ENCODE results near the gene OR4Q3.
"Not testable (repeated sequence)": the region's sequence is repeated elsewhere in the genome, so short reads cannot be mapped to it uniquely, and the experiment has no call there.

Gene OR4Q3

GRCh38 chr14:19743256-19743655, at the start of gene OR4Q3:
Gene OR4Q3, plus strand, starts transcription at chr14:19743571.
- TF ChIP-seq EZH2phosphoT487 (IDR thresholded peaks at IDR 0.05; ENCODE audit: low read length) (no peak), EZH2 (optimal IDR thresholded peaks at IDR 0.05; ENCODE audit: low read depth, low read length) (no peak)
- TF ChIP-seq, protein P1, sequence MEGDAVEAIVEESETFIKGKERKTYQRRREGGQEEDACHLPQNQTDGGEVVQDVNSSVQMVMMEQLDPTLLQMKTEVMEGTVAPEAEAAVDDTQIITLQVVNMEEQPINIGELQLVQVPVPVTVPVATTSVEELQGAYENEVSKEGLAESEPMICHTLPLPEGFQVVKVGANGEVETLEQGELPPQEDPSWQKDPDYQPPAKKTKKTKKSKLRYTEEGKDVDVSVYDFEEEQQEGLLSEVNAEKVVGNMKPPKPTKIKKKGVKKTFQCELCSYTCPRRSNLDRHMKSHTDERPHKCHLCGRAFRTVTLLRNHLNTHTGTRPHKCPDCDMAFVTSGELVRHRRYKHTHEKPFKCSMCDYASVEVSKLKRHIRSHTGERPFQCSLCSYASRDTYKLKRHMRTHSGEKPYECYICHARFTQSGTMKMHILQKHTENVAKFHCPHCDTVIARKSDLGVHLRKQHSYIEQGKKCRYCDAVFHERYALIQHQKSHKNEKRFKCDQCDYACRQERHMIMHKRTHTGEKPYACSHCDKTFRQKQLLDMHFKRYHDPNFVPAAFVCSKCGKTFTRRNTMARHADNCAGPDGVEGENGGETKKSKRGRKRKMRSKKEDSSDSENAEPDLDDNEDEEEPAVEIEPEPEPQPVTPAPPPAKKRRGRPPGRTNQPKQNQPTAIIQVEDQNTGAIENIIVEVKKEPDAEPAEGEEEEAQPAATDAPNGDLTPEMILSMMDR (IDR thresholded peaks at IDR 0.05; ENCODE audit: low read length): no peak
- no peaks in the 10 kb centered on the region for H3K9me3 ChIP-seq (replicated peaks; ENCODE audit: insufficient read depth, low read length)
- H3K4me2 ChIP-seq (ENCODE audit: low read depth, low read length): no peak within 1 kb of the TSS
- no peaks in the 10 kb centered on the region for H3K27me3 ChIP-seq (replicated peaks; ENCODE audit: insufficient read depth, low read length)
- no peaks in the 10 kb centered on the region for H3K9me2 ChIP-seq (replicated peaks; ENCODE audit: insufficient read depth, low read length)
- no peak within 1 kb of the TSS for H3K27ac ChIP-seq (ENCODE audit: low read length)
- DNase-seq: no peak
- no peaks in the 10 kb centered on the region for H3K36me3 ChIP-seq (replicated peaks; ENCODE audit: insufficient read depth, low read length)
- no peaks in the 10 kb centered on the region for H3K4me1 ChIP-seq (ENCODE audit: low read length)
- no peaks in the 10 kb centered on the region for H3K79me2 ChIP-seq (ENCODE audit: low read length)
- H3K9ac ChIP-seq (ENCODE audit: low read length): no peak within 1 kb of the TSS
- no peak within 1 kb of the TSS for H3K4me3 ChIP-seq (ENCODE audit: low read length)
- no peaks in the 10 kb centered on the region for H4K20me1 ChIP-seq (ENCODE audit: insufficient read depth, low read length)
- H3F3A ChIP-seq (ENCODE audit: insufficient read depth, low read length): no peaks in the 10 kb centered on the region
- no peak within 1 kb of the TSS for H2AFZ ChIP-seq (ENCODE audit: low read length)

DNA sequence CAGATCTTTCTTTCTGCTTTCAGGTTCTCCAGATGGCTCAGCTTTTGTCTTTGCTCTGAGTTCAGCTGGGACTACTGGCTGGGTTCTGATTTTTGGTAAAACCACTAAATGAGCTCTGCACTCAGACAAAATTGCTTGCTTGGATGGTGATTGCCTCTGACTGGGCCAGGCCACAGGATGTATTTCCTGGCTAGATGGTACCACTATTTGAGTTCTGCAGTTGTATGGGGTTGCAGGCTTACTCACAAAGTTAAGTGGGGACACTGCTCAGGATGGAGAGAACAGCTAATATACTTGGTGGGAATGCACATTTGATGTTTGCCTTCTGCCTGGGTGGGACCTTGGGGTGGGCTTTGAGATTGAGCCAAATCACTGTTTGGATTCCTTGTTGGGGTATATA, 14.0 kb upstream of the OR4Q3 start:
- Histone ChIP-seq H3K9me2 (replicated peaks; ENCODE audit: insufficient read depth, low read length) (no peaks in the 10 kb centered on the region), H3K79me2 (ENCODE audit: low read length) (no peaks in the 10 kb centered on the region), H3F3A (ENCODE audit: insufficient read depth, low read length) (no peaks in the 10 kb centered on the region), H2AFZ (ENCODE audit: low read length) (no peak overlapping the region), H4K20me1 (ENCODE audit: insufficient read depth, low read length) (no peaks in the 10 kb centered on the region), H3K27ac (ENCODE audit: low read length) (no peak overlapping the region), H3K4me3 (ENCODE audit: low read length) (no peak overlapping the region), H3K4me1 (ENCODE audit: low read length) (no peaks in the 10 kb centered on the region), H3K9ac (ENCODE audit: low read length) (no peak overlapping the region), H3K4me2 (ENCODE audit: low read depth, low read length) (no peak overlapping the region), H3K36me3 (replicated peaks; ENCODE audit: insufficient read depth, low read length) (no peaks in the 10 kb centered on the region), H3K27me3 (replicated peaks; ENCODE audit: insufficient read depth, low read length) (no peaks in the 10 kb centered on the region), H3K9me3 (replicated peaks; ENCODE audit: insufficient read depth, low read length) (no peaks in the 10 kb centered on the region)
- DNase-seq: no peak
- TF ChIP-seq EZH2phosphoT487 (IDR thresholded peaks at IDR 0.05; ENCODE audit: low read length): no peak
- TF ChIP-seq, protein P1 (IDR thresholded peaks at IDR 0.05; ENCODE audit: low read length): no peak
- no peak for TF ChIP-seq EZH2 (optimal IDR thresholded peaks at IDR 0.05; ENCODE audit: low read depth, low read length)

- no peak for TF ChIP-seq EZH2 (optimal IDR thresholded peaks at IDR 0.05; ENCODE audit: low read depth, low read length)
- TF ChIP-seq EZH2phosphoT487 (IDR thresholded peaks at IDR 0.05; ENCODE audit: low read length): no peak
- TF ChIP-seq, protein P1 (IDR thresholded peaks at IDR 0.05; ENCODE audit: low read length): no peak
- no peaks in the 10 kb centered on the region for H3K79me2 ChIP-seq (ENCODE audit: low read length)
- no peaks in the 10 kb centered on the region for H3K27me3 ChIP-seq (replicated peaks; ENCODE audit: insufficient read depth, low read length)
- no peaks in the 10 kb centered on the region for H3K9me2 ChIP-seq (replicated peaks; ENCODE audit: insufficient read depth, low read length)
- H2AFZ ChIP-seq (ENCODE audit: low read length): no peak overlapping the region
- H4K20me1 ChIP-seq (ENCODE audit: insufficient read depth, low read length): no peaks in the 10 kb centered on the region
- no peak overlapping the region for H3K9ac ChIP-seq (ENCODE audit: low read length)
- no peak overlapping the region for H3K4me3 ChIP-seq (ENCODE audit: low read length)
- no peak overlapping the region for H3K27ac ChIP-seq (ENCODE audit: low read length)
- no peaks in the 10 kb centered on the region for H3K9me3 ChIP-seq (replicated peaks; ENCODE audit: insufficient read depth, low read length)
- H3F3A ChIP-seq (ENCODE audit: insufficient read depth, low read length): no peaks in the 10 kb centered on the region
- H3K36me3 ChIP-seq (replicated peaks; ENCODE audit: insufficient read depth, low read length): no peaks in the 10 kb centered on the region
- no peak for DNase-seq
- no peak overlapping the region for H3K4me2 ChIP-seq (ENCODE audit: low read depth, low read length)
- H3K4me1 ChIP-seq (ENCODE audit: low read length): no peaks in the 10 kb centered on the region
Measured at GRCh38 chr14:19729763-19730162, 13.6 kb upstream of the OR4Q3 start.

DNA sequence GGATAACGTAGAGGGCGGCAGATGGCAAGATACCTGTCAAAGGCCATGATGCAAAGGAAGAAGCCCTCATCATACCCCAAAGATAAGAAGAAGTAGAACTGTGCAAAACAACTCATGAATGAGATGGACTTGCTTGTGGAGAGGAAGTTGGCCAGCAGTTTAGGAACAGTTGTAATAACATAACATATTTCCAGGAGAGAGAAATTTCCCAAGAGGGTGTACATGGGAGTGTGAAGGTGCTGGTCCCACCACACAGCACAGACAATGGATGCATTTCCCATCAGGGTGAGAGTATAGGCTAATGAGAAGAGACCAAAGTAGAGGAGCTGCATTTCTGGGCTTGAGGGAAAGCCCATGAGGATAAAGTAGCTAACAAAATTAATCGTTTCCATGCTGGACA, 9.5 kb upstream of the OR4Q3 start:
- not testable (repeated sequence) for H3K9ac ChIP-seq (ENCODE audit: low read length); H3K9me2 ChIP-seq (replicated peaks; ENCODE audit: insufficient read depth, low read length); H3K9me3 ChIP-seq (replicated peaks; ENCODE audit: insufficient read depth, low read length); DNase-seq; H3K4me1 ChIP-seq (ENCODE audit: low read length); H3K4me2 ChIP-seq (ENCODE audit: low read depth, low read length); H4K20me1 ChIP-seq (ENCODE audit: insufficient read depth, low read length); H3K4me3 ChIP-seq (ENCODE audit: low read length); H2AFZ ChIP-seq (ENCODE audit: low read length); H3K79me2 ChIP-seq (ENCODE audit: low read length); H3K27ac ChIP-seq (ENCODE audit: low read length); H3F3A ChIP-seq (ENCODE audit: insufficient read depth, low read length); H3K27me3 ChIP-seq (replicated peaks; ENCODE audit: insufficient read depth, low read length); H3K36me3 ChIP-seq (replicated peaks; ENCODE audit: insufficient read depth, low read length)

DNA sequence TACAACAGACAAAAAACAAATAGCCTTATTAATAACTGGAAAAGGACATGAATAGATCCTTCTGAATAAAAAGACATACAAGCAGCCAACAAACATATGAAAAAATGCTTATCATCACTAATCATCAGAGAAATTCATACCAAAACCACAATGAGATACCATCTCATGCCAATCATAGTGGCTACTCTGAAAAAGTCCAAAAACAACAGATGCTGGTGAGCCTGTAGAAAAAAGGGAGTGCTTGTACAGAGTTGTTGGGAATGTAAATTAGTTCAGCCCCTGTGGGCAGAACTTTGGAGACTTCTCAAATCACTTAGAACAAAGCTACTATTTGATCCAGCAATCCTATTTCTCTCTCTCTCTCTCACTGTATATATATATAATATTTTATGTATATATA, 8.9 kb downstream of the OR4Q3 start:
- H3K9me3 ChIP-seq (replicated peaks; ENCODE audit: insufficient read depth, low read length); H4K20me1 ChIP-seq (ENCODE audit: insufficient read depth, low read length); H2AFZ ChIP-seq (ENCODE audit: low read length); H3F3A ChIP-seq (ENCODE audit: insufficient read depth, low read length); H3K4me2 ChIP-seq (ENCODE audit: low read depth, low read length); DNase-seq; H3K79me2 ChIP-seq (ENCODE audit: low read length); H3K9ac ChIP-seq (ENCODE audit: low read length); H3K27me3 ChIP-seq (replicated peaks; ENCODE audit: insufficient read depth, low read length); H3K36me3 ChIP-seq (replicated peaks; ENCODE audit: insufficient read depth, low read length); H3K9me2 ChIP-seq (replicated peaks; ENCODE audit: insufficient read depth, low read length); H3K4me1 ChIP-seq (ENCODE audit: low read length); H3K27ac ChIP-seq (ENCODE audit: low read length); H3K4me3 ChIP-seq (ENCODE audit: low read length): not testable (repeated sequence)
